Measurements from ENCODE around the gene ST3GAL3. TPM values are rescaled to one million over a fixed set of nuclear protein-coding genes. Genes with fewer than 3 reads are reported as not detected.

ST3GAL3 gene
- total and polyA plus RNA-seq, 3 donors from 2014 or later, result 42.9 to 62.0 (median 50.7) TPM

- Histone ChIP-seq H3K27ac (peak overlapping the region in 1 of 2 donors; percentile 56), H3K4me1 (peaks cover 4% of the 10 kb centered on the region), H3K27me3 (no peaks in the 10 kb centered on the region), H3K36me3 (ENCODE audit: low read depth, missing control alignments) (no peaks in the 10 kb centered on the region), H3K4me3 (peak overlapping the region; percentile 70 to 95), H3K9me3 (no peaks in the 10 kb centered on the region)
- no peak for DNase-seq
- TF ChIP-seq CTCF (IDR thresholded peaks at IDR 0.05) (no peak), POLR2A (IDR thresholded peaks at IDR 0.05) (no peak)
- 1 to 3% methylated on average over 18 to 30 of the region's 30 CpGs for WGBS, 2 donors
- intact Hi-C loops (cut with DNase I; ENCODE audit: low total_unique reads), result no loop called here
Measured at GRCh38 chr1:43706598-43707189, 642 bp upstream of the ST3GAL3 start.

- H3K4me1 ChIP-seq, result peaks cover 4% of the 10 kb centered on the region
Measured at GRCh38 chr1:43708002-43708410, 670 bp downstream of the ST3GAL3 start.

GRCh38 chr1:43711049-43711448 lies 3.7 kb downstream of the ST3GAL3 start:
- no peaks in the 10 kb centered on the region for H3K36me3 ChIP-seq (ENCODE audit: low read depth, missing control alignments)
- intact Hi-C loops (cut with DNase I; ENCODE audit: low total_unique reads), result no loop called here
- no peak overlapping the region for H3K27ac ChIP-seq
- no peaks in the 10 kb centered on the region for H3K27me3 ChIP-seq
- peaks cover 4% of the 10 kb centered on the region for H3K4me1 ChIP-seq
- H3K9me3 ChIP-seq, result no peaks in the 10 kb centered on the region
- no peak for DNase-seq
- no peak overlapping the region for H3K4me3 ChIP-seq
- 91 to 93% methylated on average over 2 of the region's 2 CpGs for WGBS, 2 donors
- TF ChIP-seq CTCF (IDR thresholded peaks at IDR 0.05), result no peak
- no peak for TF ChIP-seq POLR2A (IDR thresholded peaks at IDR 0.05)

More at GRCh38 chr1:43708002-43708410, 670 bp downstream of the ST3GAL3 start:
- peak overlapping the region; percentile 75 to 87 for H3K27ac ChIP-seq
- H3K4me3 ChIP-seq, result peak overlapping the region; percentile 70 to 95
- no peaks in the 10 kb centered on the region for H3K36me3 ChIP-seq (ENCODE audit: low read depth, missing control alignments)
- WGBS, 2 donors, result 1% methylated on average over 7 to 15 of the region's 15 CpGs
- H3K9me3 ChIP-seq, result no peaks in the 10 kb centered on the region
- peak; percentile 31 for DNase-seq
- TF ChIP-seq CTCF (IDR thresholded peaks at IDR 0.05) (no peak), POLR2A (IDR thresholded peaks at IDR 0.05) (no peak)
- H3K27me3 ChIP-seq, result no peaks in the 10 kb centered on the region
- intact Hi-C loops (cut with DNase I; ENCODE audit: low total_unique reads), result no loop called here

GRCh38 chr1:43711524-43712386 lies 4.4 kb downstream of the ST3GAL3 start:
- no peak for DNase-seq
- Histone ChIP-seq H3K36me3 (ENCODE audit: low read depth, missing control alignments) (no peaks in the 10 kb centered on the region), H3K9me3 (no peaks in the 10 kb centered on the region), H3K27me3 (no peaks in the 10 kb centered on the region), H3K4me1 (peaks cover 1% of the 10 kb centered on the region), H3K27ac (no peak overlapping the region), H3K4me3 (no peak overlapping the region)
- no peak for TF ChIP-seq CTCF (IDR thresholded peaks at IDR 0.05)
- no peak for TF ChIP-seq POLR2A (IDR thresholded peaks at IDR 0.05)
- intact Hi-C loops (cut with DNase I; ENCODE audit: low total_unique reads), result no loop called here
- WGBS, 2 donors, result 78 to 82% methylated on average over 3 of the region's 3 CpGs

All from testis (tissue), 3 donors.